DMS 273 treated with DMSO at 0.1 percent for 48 hours (cell line): ENCODE measurements around the gene ST3GAL4.
A peak's percentile ranks its signal among the peaks of the same experiment; 100 is the strongest.

Source experiments
- DNase-seq: peaks from one replicate; lab custom pipeline; 2025; lab: John Stamatoyannopoulos, UW

Gene ST3GAL4

DNA sequence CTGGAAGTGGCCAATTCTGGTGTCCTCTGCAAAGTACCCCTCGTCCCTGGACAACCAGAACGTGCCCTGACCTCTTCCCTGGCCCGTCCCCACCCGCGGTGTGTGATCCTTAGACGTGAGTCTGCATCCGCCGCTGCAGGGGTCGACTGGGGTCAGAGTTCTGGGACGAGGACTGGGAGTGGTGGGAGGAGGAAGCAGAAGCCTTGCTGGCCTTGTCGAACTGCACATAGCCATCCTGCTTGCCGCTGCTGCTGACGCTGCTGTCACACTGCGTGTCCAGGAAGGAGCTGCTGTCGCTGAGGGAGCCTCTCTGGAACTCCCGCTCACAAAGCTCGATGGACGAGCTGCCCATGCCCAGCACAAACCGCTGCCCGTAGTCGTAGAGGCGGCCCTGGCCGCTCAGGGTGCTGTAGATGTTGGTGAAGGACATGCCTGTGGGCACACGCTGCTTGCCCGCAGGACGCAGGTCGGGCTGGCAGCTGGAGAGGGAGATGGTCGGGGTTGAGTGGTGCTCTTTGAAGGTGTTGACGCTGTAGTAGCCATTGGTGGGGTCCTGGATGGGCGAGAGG lies 69.1 kb downstream of the ST3GAL4 start:
- no peak for DNase-seq

DNA sequence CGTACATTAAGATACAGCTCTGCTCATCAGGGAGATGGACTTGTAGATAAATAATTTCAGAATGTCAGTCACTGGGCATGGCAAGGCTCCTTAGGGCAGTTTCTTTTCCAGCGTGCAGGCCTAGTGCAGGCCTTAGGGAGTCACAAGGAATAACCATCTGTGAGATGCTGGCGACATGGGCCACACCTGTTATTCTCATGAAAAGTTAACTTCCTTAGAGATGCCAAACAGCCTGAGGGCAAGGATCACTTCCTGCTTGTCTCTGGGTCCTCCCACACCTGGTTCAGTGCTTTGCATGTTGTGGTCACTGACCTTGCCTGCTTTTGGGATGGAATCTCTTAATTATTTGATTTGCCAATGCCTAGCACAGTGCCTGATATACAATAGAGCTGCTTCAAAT lies 70.6 kb downstream of the ST3GAL4 start:
- no peak for DNase-seq

DNA sequence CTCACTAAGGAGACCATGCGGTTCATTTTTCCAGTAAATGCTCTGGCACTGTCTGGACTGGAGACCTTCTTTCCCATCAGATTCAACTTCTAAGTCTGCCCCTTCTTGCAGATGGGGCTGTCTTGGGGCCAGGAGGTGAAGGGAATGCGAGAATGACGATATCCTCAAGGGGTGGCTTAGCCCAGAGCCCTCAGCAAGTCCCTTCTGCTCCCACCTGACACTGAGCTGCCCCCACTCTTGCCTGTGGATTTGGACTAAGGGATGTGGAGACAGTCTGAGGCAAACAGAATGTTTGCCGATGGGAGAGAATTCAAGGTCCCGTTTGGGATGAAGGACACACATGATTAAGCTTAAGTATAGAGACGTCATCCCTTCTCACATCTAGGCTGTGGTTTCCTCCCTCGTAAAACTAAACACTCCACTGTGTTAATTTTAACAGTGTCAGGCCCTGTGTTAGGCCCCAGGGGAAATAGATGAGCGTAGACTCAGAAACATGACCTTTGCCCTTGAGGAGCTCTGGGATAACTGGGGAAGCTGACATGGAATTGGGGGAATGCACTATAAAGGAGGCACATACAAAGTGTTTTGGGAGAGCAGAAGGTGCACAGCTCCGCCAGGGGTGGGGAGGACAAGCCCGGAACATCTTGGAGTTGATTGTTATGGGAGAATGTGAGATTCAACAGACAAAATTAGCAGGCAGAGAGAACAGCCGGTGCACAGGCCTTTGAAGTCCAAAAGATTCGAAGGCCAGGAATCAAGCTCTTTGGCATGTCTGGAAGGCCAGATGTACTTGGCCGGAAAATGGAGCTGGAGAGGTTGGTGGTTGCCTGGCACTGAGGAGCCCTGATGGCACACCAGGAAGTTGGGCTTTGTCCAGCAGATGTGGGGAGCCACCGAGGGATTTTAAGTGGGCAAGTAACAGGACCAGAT lies 71.6 kb downstream of the ST3GAL4 start:
- peak; percentile 36 for DNase-seq

DNA sequence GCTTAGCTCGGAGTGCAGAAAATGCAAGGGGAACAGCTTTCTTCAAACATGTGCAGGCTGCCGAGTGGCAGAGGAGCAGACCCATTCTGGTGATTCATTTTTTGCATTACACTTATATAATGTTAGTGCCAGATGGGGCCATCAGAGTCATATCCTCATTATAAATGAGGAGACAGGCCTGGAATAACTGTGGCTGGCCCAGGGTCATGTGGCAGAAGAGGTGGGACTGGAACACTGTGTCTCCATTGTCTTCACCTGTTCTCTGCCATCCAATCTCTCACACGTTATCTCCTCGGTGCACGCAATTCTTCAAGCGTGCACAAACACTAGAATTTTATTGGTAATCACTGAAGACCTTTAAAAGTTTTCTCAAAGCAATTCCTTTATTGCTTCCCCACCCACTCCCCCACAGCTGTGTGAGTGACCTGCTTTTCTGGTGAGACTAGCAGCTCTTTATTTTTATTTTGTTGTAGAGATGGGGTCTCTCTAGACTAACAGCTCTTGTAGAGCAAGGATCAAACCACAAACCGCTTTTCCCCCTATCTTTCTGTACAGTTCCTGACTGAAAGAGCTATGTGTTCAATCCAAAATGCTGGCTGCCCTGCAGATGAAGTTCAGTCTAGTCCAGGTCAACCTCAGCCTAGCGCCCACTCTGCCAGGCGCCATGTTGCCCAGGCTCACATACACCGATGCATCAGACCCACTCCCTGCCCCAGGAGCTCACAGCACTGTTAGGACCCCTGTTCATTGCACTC lies 75.3 kb downstream of the ST3GAL4 start:
- DNase-seq = no peak

DNA sequence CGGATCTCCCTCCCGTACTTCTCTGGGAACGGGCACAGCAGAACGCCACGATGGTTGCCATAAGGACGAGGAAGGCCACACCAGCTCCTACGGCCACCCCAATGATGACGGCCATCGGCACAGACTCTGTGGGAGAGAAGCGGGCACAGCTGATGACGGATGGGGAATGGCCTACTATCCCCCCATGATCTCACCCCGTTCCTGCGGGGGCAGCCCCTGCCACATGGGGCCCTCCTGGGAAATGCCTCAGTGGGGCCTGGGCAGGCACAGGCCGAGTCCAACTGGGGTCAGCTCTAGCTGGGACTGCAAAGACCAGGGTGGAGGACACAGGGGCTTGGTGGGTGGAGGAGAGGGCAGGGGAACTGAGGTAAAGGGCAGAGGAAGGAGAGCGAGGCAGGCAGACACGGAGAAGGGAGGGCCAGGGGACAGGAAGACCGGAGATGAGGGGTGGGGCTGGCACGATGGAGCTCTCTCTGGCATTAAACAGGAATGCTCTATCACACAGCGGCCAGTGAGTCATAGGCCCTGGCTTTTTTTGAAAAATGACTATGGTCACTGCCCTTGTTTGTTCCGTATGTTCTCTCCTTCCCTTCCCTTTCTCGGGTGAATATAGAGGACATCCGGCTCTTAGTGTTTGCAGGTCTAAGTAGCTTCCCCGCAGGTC lies 76.0 kb downstream of the ST3GAL4 start:
- DNase-seq = no peak

GRCh38 chr11:126432065-126432461 lies 76.6 kb downstream of the ST3GAL4 start:
- no peak for DNase-seq

DNA sequence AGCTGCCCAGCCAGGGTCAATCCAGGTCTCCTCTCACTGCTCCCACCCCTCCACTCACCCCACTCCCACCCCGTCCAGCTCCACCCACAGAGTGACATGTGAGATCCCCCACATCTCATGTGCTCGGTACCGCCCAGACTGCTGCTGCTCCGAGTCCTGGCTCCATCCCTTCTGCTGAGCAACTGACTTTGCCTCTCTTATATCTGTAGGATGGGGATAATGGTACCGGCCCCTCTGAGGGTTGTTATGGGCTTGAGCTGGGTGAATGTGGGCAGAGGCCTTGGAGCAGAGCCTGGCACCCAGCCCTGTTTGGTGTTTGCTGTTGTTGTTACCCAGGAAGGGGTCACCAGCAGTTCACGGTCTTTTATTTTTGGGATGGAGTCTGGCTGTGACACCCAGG lies 77.0 kb downstream of the ST3GAL4 start:
- no peak for DNase-seq

DNA sequence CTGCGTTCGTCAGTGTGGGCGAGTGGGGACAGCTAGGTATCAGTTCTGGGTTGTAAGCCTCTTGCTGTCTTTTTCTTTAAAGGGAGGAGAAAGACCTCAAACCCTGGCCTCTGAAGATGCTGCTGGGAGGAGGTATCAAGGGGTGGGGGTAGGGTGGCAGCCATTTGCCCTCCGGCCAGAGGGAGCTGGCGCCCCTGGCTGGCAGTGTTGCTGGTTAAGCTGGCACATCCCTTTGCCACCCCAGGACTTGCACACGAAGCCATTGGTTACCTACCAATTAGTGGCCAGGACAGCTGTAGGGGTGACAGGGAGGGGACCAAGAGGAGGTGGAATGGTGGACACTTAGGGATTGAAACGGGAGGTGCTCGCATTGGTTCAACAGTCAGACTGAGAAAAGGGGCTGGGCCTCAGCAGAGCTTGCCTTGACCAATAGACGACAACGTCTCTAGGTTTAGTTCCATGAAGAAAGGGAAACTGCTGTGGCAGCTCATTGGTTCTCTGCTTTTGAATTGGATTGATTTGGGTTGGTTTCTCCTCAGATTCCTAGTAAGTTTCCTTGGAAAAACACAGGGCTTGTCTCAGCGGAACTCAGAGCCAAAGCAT lies 77.9 kb downstream of the ST3GAL4 start:
- DNase-seq = no peak

DNA sequence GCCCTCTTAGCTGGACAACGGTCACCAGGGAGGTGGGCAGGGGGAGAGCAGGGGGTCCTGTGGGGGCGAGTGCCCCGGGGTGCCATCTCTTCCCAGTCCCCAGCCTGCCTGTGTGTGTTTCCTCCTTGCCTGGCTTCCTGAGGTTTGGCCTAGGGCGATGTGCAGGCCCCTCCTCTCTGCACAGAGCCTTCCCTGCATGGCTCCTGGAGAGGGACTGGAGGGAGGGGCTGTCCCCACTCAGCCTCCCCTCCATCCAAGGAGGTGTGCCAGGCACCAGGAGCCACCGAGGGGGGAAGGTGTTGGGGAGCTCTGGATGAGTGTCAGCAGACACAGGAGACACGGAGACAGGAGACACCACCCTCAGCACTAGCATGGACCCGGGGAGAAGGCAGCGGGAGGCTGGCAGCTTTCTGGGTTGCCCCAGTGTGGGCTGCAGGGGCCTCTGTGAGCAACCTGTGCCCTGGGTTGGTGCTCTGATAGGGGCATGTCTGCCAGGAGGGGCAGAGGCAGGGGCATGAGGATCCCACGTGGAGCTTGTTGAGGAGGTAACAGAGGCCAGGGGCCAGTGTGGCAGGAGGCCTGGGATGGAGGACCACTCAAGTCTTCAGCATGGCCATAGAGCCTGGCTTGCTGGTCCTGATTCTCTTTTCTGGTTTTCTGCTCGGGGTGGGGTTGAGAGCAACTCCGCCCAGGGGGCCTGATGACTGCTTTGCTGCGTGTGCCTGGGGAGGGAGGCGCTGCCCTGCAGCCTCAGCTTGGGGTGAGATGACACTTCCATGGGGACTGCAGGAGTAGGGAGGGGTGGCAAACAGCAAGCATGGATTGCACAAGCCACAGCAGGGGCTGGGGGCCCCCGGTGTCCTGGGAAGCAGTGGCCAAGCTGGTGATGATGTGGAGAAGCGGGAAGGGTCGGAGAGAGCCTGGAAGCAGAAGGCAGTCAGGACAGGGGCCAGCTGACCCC lies 78.8 kb downstream of the ST3GAL4 start:
- no peak for DNase-seq

GRCh38 chr11:126434950-126435335 lies 79.5 kb downstream of the ST3GAL4 start:
- DNase-seq = no peak

DNA sequence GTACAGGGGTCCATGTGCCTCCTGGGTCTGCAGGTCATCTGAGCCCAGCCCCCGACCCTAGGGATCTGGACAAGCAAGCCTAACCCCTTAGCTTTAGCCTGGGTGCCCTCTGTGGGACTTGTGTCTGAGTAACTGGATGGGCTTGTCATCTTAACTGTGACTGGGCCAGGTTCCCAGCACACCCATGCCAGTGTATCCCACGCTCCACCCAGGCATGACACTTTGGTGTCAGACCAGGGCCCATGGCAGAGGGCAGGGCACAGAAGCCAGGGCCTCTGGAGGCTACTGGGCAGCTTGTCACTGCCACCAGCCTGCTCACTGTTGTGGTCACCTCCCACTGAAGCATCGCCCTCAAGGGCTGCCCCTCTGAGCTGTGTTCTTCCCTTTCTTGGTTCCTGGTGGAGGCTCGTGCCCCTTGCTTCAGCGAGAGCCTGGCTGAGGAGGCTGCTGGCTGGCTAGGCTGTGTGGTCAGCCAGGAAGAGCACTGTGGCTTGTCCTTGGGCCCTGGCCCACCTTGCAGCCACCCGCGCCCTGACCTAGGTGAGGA lies 80.8 kb downstream of the ST3GAL4 start:
- DNase-seq = no peak

- DNase-seq = no peak
Measured at GRCh38 chr11:126437731-126438130, 82.2 kb downstream of the ST3GAL4 start.

DNA sequence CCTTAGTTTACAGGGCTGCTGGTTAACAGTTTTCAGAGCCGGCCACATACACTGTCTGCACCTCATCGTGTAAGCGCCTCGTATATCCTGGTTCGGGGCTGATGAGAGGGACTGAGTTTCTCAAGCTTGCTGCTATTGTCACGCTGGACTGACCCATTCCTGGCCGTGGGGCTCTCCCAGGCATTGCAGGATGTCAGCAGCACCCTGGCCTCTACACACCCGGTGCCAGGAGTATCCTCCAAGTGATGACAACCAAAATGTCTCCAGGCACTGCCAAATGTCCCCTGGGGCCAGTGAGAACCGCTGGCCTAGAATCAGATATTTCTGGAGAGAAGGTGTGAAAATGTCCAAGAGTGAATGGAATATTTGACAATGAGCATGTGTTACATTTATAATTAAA lies 82.8 kb downstream of the ST3GAL4 start:
- no peak for DNase-seq

DNA sequence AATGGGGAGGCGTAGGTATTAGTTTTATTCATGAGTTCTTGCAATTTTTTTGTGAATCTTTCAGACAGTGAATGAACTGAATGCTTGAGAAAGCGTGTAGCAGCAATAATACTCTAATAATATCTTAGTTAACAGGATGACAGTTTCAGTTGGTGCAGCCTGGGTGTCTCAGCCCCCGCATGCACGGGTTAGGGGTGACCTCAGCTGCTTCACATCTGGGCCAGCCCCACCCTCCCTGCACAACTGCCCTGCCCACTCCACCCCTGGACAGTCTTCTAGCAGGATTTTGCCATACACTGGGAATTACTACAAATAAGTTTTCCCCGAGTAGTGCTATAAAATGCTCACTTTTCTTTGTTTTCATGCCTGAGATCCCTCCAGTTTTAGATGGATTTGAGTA lies 83.2 kb downstream of the ST3GAL4 start:
- DNase-seq = no peak

GRCh38 chr11:126440276-126440675 lies 84.8 kb downstream of the ST3GAL4 start:
- DNase-seq = no peak

DNA sequence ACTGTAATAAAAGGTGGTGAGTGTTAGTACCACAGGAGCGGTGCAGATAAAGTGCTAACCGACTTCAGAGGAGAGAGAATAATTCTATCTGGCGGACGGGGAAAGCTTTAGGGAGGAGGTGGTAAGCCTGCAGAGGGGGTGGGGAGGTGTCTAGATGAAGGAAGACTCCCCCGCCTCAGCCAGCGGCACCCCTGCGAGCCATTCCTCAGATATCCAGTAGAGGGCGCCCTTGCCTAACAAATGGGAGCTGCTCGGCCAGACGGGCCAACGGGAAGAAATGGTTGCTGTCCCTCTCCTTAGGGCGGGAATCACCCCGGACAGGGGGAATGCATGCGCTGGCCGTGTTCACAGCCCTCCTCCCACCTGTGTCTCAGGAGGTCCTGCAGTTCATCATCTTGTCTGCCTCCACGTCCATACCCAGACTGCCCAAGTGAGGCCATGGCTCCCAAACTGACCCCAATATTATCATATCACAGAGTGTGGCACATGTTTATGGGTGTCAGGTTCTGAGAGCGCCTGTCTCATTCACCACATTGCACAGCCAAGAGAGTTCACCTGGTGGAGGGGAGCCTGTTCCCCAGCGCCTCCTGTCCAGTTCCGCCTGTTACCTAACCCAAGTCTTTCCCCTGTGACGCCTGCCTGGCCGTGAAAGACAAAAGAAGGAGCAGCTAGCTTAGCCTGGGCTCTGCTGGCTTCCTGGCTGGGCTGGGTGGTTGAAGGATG lies 85.5 kb downstream of the ST3GAL4 start:
- DNase-seq = peak; percentile 23

DNA sequence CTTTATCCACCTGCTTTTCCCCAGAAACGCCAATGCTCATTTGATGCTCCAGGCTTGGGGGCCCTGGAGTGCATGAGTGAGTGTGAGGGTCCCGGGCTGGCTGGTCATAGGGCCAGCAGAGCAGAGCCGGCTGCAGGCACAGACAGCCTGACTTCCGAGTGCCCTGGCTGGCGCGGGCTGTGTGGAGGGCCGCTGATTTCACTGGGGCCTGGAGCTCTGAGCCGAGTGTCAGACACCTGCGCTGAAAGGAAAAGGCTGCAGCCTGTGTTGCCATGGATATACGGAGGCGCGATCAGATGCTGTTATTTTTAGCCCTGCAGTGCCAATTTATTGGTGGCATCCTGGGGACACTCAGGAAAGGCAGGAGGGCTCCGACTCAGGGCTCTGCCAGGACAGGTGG lies 87.6 kb downstream of the ST3GAL4 start:
- DNase-seq = no peak

- DNase-seq = no peak
Measured at GRCh38 chr11:126444072-126444471, 88.6 kb downstream of the ST3GAL4 start.

DNA sequence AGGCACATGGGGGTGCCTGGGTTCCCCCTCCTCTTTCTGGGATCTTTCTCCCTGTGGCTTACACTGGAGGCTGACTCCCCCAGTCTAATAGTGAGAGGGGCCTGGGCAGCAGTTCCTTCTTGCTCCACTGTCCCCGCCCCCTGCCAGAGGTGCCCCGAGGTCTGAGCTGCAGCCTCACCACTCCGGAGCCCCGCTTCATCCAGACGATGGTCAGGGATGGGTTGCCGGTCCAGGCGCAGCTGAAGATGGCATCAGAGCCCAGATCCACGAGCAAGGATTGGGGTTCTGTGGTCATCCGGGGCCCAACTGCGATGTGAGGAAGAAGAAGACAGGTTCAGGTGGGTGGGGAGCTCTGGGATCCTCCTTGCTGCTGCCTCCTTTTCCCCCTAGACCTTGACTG lies 91.1 kb downstream of the ST3GAL4 start:
- DNase-seq = no peak

GRCh38 chr11:126450198-126450597 lies 94.7 kb downstream of the ST3GAL4 start:
- DNase-seq = no peak
